Measurements from ENCODE around the gene EIF2D.

The EIF2D gene

GRCh38 chr1:206604861-206605260 lies 7.4 kb downstream of the EIF2D start:
- H3K27ac ChIP-seq (ENCODE audit: low read length): no peak overlapping the region
- no peak overlapping the region for H2AFZ ChIP-seq (ENCODE audit: low read depth, low read length)
- H3K27me3 ChIP-seq (ENCODE audit: insufficient read depth, low read length, poor library complexity): no peaks in the 10 kb centered on the region
- H3K9me3 ChIP-seq (ENCODE audit: insufficient read depth, low read length, severe bottlenecking): no peaks in the 10 kb centered on the region
- DNase-seq (no peak), ATAC-seq (ENCODE audit: insufficient read depth, low read depth) (no peak)
- H3K79me2 ChIP-seq (ENCODE audit: insufficient read depth, low read length): no peaks in the 10 kb centered on the region
- no peak overlapping the region for H3K9ac ChIP-seq (ENCODE audit: low read depth, low read length)
- H3K4me1 ChIP-seq (ENCODE audit: insufficient read depth, low read length): 0 out of 2 replicates have a peak, but pooled peaks cover 7% of the 10 kb centered on the region
- H3K36me3 ChIP-seq (ENCODE audit: insufficient read depth, low read length): peaks cover 85% of the 10 kb centered on the region
- no peak overlapping the region for H3K4me3 ChIP-seq (ENCODE audit: low read depth in 1 of 2, low read length in 2 of 2)
- no peak overlapping the region for H3K4me2 ChIP-seq (ENCODE audit: insufficient read depth, low read length)
- no peaks in the 10 kb centered on the region for H4K20me1 ChIP-seq (ENCODE audit: insufficient read depth, low read length)
- TF ChIP-seq EZH2 (IDR thresholded peaks at IDR 0.05; ENCODE audit: borderline replicate concordance, low read depth, low read length, severe bottlenecking) (no peak), CTCF (IDR thresholded peaks at IDR 0.05; ENCODE audit: borderline replicate concordance, extremely low read depth, low read length, poor library complexity, severe bottlenecking) (no peak)

GRCh38 chr1:206600527-206600926 lies 11.7 kb downstream of the EIF2D start:
- no peak for TF ChIP-seq EZH2 (IDR thresholded peaks at IDR 0.05; ENCODE audit: borderline replicate concordance, low read depth, low read length, severe bottlenecking)
- TF ChIP-seq CTCF (IDR thresholded peaks at IDR 0.05; ENCODE audit: borderline replicate concordance, extremely low read depth, low read length, poor library complexity, severe bottlenecking): no peak
- Histone ChIP-seq H3K27ac (ENCODE audit: low read length) (no peak overlapping the region), H3K27me3 (ENCODE audit: insufficient read depth, low read length, poor library complexity) (no peaks in the 10 kb centered on the region), H3K4me3 (ENCODE audit: low read depth in 1 of 2, low read length in 2 of 2) (no peak overlapping the region), H2AFZ (ENCODE audit: low read depth, low read length) (no peak overlapping the region), H4K20me1 (ENCODE audit: insufficient read depth, low read length) (no peaks in the 10 kb centered on the region), H3K36me3 (ENCODE audit: insufficient read depth, low read length) (peaks cover 86% of the 10 kb centered on the region), H3K79me2 (ENCODE audit: insufficient read depth, low read length) (no peaks in the 10 kb centered on the region), H3K4me1 (ENCODE audit: insufficient read depth, low read length) (no peaks in the 10 kb centered on the region), H3K4me2 (ENCODE audit: insufficient read depth, low read length) (no peak overlapping the region), H3K9me3 (ENCODE audit: insufficient read depth, low read length, severe bottlenecking) (no peaks in the 10 kb centered on the region), H3K9ac (ENCODE audit: low read depth, low read length) (no peak overlapping the region)
- ATAC-seq (ENCODE audit: insufficient read depth, low read depth) (no peak), DNase-seq (no peak)

GRCh38 chr1:206596319-206596666 lies 16.0 kb downstream of the EIF2D start:
- Histone ChIP-seq H3K9me3 (ENCODE audit: insufficient read depth, low read length, severe bottlenecking) (no peaks in the 10 kb centered on the region), H2AFZ (ENCODE audit: low read depth, low read length) (no peak overlapping the region), H3K4me3 (ENCODE audit: low read depth in 1 of 2, low read length in 2 of 2) (no peak overlapping the region), H3K27me3 (ENCODE audit: insufficient read depth, low read length, poor library complexity) (no peaks in the 10 kb centered on the region), H3K27ac (ENCODE audit: low read length) (no peak overlapping the region), H3K4me1 (ENCODE audit: insufficient read depth, low read length) (no peaks in the 10 kb centered on the region), H3K9ac (ENCODE audit: low read depth, low read length) (no peak overlapping the region), H3K79me2 (ENCODE audit: insufficient read depth, low read length) (no peaks in the 10 kb centered on the region), H3K4me2 (ENCODE audit: insufficient read depth, low read length) (no peak overlapping the region), H4K20me1 (ENCODE audit: insufficient read depth, low read length) (no peaks in the 10 kb centered on the region), H3K36me3 (ENCODE audit: insufficient read depth, low read length) (peaks cover 91% of the 10 kb centered on the region)
- DNase-seq: no peak
- no peak for TF ChIP-seq EZH2 (IDR thresholded peaks at IDR 0.05; ENCODE audit: borderline replicate concordance, low read depth, low read length, severe bottlenecking)
- no peak for TF ChIP-seq CTCF (IDR thresholded peaks at IDR 0.05; ENCODE audit: borderline replicate concordance, extremely low read depth, low read length, poor library complexity, severe bottlenecking)
- no peak for ATAC-seq (ENCODE audit: insufficient read depth, low read depth)

All from DND-41 (cell line).